NT2/D1 (cell line): ENCODE measurements around the gene EPB41L2.
"Not testable (repeated sequence)": the region's sequence is repeated elsewhere in the genome, so short reads cannot be mapped to it uniquely, and the experiment has no call there.

Experiments
- DNase-seq: peaks from one replicate; pipeline ENCODE4 v3.0.0-alpha.2; 2011; ENCODE audit warnings: low read depth, low spot score
- H3K27me3 ChIP-seq: 2 replicates; pipeline ENCODE4 v1.6.0; 2011; ENCODE audit warnings: mild to moderate bottlenecking; ENCODE audit not compliant: insufficient read length, insufficient read depth
- H3K36me3 ChIP-seq: 2 replicates; pipeline ENCODE4 v1.6.1; 2011; ENCODE audit warnings: mild to moderate bottlenecking, low read length, mixed read lengths; ENCODE audit not compliant: insufficient read depth, insufficient read length
- H3K4me1 ChIP-seq: 2 replicates; pipeline ENCODE4 v1.5.1; 2011; ENCODE audit not compliant: insufficient read depth, insufficient read length
- H3K4me3 ChIP-seq: 2 replicates; pipeline ENCODE4 v1.5.1; 2011; ENCODE audit warnings: low read depth; ENCODE audit not compliant: insufficient read length
- H3K9ac ChIP-seq: 2 replicates; pipeline ENCODE4 v1.6.0; 2011; ENCODE audit warnings: low read depth; ENCODE audit not compliant: insufficient read length
- H3K9me3 ChIP-seq: 2 replicates; pipeline ENCODE4 v1.5.1; 2011; ENCODE audit warnings: mild to moderate bottlenecking, low read length; ENCODE audit not compliant: insufficient read depth
- SUZ12 ChIP-seq: IDR thresholded peaks from 2 replicates; pipeline ENCODE4 v1.6.1; 2011; ENCODE audit not compliant: insufficient read length, insufficient read depth; ENCODE audit errors: extremely low read depth
- YY1 ChIP-seq: IDR thresholded peaks from 2 replicates; pipeline ENCODE4 v1.6.1; 2011; ENCODE audit not compliant: insufficient read length, insufficient read depth
- ZNF274 ChIP-seq: IDR thresholded peaks from 2 replicates; pipeline ENCODE4 v1.6.1; 2011; ENCODE audit warnings: mild to moderate bottlenecking, low read depth, low read length

EPB41L2 gene

GRCh38 chr6:130922922-130923321, 140.1 kb downstream of the EPB41L2 start:
- H3K4me3 ChIP-seq: no peak overlapping the region
- H3K9me3 ChIP-seq: no peaks in the 10 kb centered on the region
- no peak overlapping the region for H3K9ac ChIP-seq
- TF ChIP-seq SUZ12 (no peak), ZNF274 (no peak), YY1 (no peak)
- no peaks in the 10 kb centered on the region for H3K36me3 ChIP-seq
- H3K27me3 ChIP-seq: no peaks in the 10 kb centered on the region
- H3K4me1 ChIP-seq: no peaks in the 10 kb centered on the region
- no peak for DNase-seq

- no peak overlapping the region for H3K4me3 ChIP-seq
- no peaks in the 10 kb centered on the region for H3K4me1 ChIP-seq
- 0 out of 2 replicates have a peak, but pooled peaks cover under 1% of the 10 kb centered on the region for H3K9me3 ChIP-seq
- H3K36me3 ChIP-seq: no peaks in the 10 kb centered on the region
- H3K9ac ChIP-seq: no peak overlapping the region
- DNase-seq: no peak
- TF ChIP-seq ZNF274: no peak
- TF ChIP-seq YY1: no peak
- no peak for TF ChIP-seq SUZ12
- H3K27me3 ChIP-seq: no peaks in the 10 kb centered on the region
These were observed 142.1 kb downstream of the EPB41L2 start for GRCh38 chr6:130920969-130921368.

GRCh38 chr6:130918171-130918570, 144.9 kb downstream of the EPB41L2 start:
- no peak for TF ChIP-seq ZNF274
- TF ChIP-seq YY1: no peak
- no peak for TF ChIP-seq SUZ12
- peaks cover 7% of the 10 kb centered on the region; the same call in 1 of the 2 replicates for H3K9me3 ChIP-seq
- DNase-seq: no peak

GRCh38 chr6:130915606-130916005, 147.4 kb downstream of the EPB41L2 start:
- H3K9me3 ChIP-seq, DNase-seq, H3K36me3 ChIP-seq, H3K27me3 ChIP-seq, H3K9ac ChIP-seq, H3K4me3 ChIP-seq, H3K4me1 ChIP-seq: not testable (repeated sequence)

More at GRCh38 chr6:130918171-130918570, 144.9 kb downstream of the EPB41L2 start:
- no peaks in the 10 kb centered on the region for H3K27me3 ChIP-seq
- H3K4me1 ChIP-seq: no peaks in the 10 kb centered on the region
- H3K4me3 ChIP-seq: no peak overlapping the region
- no peaks in the 10 kb centered on the region for H3K36me3 ChIP-seq
- H3K9ac ChIP-seq: no peak overlapping the region

GRCh38 chr6:130913120-130913519, 149.9 kb downstream of the EPB41L2 start:
- DNase-seq: no peak
- no peak overlapping the region for H3K4me3 ChIP-seq
- H3K9me3 ChIP-seq: peaks cover 7% of the 10 kb centered on the region; the same call in 1 of the 2 replicates
- H3K4me1 ChIP-seq: no peaks in the 10 kb centered on the region
- no peaks in the 10 kb centered on the region for H3K27me3 ChIP-seq
- no peak overlapping the region for H3K9ac ChIP-seq
- H3K36me3 ChIP-seq: no peaks in the 10 kb centered on the region
- no peak for TF ChIP-seq YY1
- no peak for TF ChIP-seq SUZ12
- no peak for TF ChIP-seq ZNF274

- no peak for DNase-seq
- Histone ChIP-seq H3K36me3 (no peaks in the 10 kb centered on the region), H3K27me3 (no peaks in the 10 kb centered on the region), H3K9me3 (peaks cover 7% of the 10 kb centered on the region; the same call in 1 of the 2 replicates), H3K4me3 (no peak overlapping the region), H3K9ac (no peak overlapping the region), H3K4me1 (no peaks in the 10 kb centered on the region)
- TF ChIP-seq ZNF274 (no peak), YY1 (no peak)
These were observed 150.6 kb downstream of the EPB41L2 start for GRCh38 chr6:130912434-130912833.

- no peak overlapping the region for H3K9ac ChIP-seq
- TF ChIP-seq ZNF274 (no peak), YY1 (no peak), SUZ12 (no peak)
- no peaks in the 10 kb centered on the region for H3K4me1 ChIP-seq
- no peaks in the 10 kb centered on the region for H3K36me3 ChIP-seq
- H3K9me3 ChIP-seq: no peaks in the 10 kb centered on the region
- DNase-seq: no peak
- no peak overlapping the region for H3K4me3 ChIP-seq
- no peaks in the 10 kb centered on the region for H3K27me3 ChIP-seq
These were observed 154.1 kb downstream of the EPB41L2 start for GRCh38 chr6:130908958-130909357.

- no peaks in the 10 kb centered on the region for H3K36me3 ChIP-seq
- no peaks in the 10 kb centered on the region for H3K9me3 ChIP-seq
- DNase-seq: no peak
- no peaks in the 10 kb centered on the region for H3K27me3 ChIP-seq
- H3K9ac ChIP-seq: no peak overlapping the region
- no peak overlapping the region for H3K4me3 ChIP-seq
- TF ChIP-seq YY1 (no peak), ZNF274 (no peak), SUZ12 (no peak)
- no peaks in the 10 kb centered on the region for H3K4me1 ChIP-seq
These were observed 154.9 kb downstream of the EPB41L2 start for GRCh38 chr6:130908188-130908587.
